Measurements from ENCODE around the gene PPIAL4G.
"Not testable (repeated sequence)": the region's sequence is repeated elsewhere in the genome, so short reads cannot be mapped to it uniquely, and the experiment has no call there.

PPIAL4G gene

DNA sequence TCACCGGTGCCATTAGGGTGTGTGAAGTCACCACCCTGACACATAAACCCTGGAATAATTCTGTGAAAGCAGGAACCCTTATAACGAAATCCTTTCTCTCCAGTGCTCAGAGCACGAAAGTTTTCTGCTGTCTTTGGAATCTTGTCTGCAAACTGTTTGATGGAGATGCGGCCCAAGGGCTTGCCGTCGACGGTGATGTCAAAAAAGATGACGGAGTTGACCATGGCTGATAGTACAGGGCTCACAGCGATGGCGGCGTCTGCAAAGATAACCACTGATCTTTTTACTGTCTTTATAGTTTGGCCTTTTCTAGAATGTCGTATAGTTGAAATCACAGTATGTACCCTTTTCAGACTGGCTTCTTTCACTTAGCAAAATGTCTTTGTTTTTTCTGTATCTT is at the start of gene PPIAL4G:
TSS of gene PPIAL4G (minus strand) at position 274 of the 400 bp plus-strand sequence. CDS start at position 224, 50 bp downstream.
- DNase-seq: not testable (repeated sequence)

DNA sequence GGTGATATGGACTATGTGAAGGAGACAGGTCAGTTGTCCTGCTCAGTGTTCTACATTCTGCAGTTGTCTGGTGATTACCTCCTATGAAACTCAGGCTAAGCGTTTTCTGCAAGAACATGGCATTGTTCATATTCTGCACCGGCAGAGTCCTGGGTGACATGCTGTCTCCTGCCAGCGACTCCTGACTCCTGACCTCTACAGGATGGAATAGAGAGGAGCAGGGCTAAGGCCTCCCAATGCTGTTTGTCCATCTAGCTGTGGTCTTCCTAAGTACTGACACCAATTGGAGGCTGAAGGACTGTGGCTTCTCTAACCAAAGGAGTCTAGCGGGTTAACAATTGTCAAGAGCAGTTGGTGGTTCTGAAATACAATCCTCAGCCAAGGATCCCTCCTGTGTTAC is 49.1 kb upstream of the PPIAL4G start:
- DNase-seq: not testable (repeated sequence)

DNA sequence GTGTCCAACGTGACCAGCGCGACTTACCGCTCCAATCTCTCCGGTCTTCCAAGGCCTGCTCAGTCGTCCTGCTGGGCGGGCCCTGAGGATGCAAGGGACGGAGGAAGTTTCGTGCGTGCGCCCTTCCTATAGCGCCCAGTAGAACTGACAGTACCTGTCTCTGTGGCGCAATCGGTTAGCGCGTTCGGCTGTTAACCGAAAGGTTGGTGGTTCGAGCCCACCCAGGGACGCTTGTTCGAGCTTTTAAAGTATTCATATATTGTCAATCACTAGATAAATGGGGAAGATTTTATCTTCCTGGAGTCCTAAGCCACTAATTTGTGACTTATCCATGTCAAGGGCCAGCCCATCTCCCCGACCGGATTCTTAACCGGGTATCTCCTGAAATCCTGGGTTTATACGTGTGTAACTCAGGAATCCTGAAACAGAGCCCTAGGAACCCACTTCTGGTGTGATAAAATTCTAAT is 46.0 kb upstream of the PPIAL4G start:
- DNase-seq: not testable (repeated sequence)

DNA sequence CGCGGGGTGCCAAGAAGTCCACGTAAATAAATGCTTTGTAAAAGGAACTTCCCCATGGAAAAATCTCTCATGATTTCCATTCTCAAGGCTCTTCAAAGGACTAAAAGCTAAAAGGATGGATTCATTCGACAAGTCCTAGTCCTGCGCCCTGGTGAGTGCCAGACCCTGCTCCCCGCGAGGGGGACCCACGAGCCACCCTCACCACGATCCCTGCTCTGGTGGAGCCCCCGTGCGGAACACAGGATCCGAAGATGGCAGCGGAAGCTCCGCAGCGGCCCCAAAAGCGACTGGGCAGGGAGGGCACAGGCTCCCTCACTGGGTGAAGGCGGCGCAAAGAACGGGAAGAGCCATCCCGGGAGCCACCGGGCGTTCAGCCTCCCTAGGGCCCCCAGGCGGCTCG is 45.5 kb upstream of the PPIAL4G start:
- DNase-seq: not testable (repeated sequence)

DNA sequence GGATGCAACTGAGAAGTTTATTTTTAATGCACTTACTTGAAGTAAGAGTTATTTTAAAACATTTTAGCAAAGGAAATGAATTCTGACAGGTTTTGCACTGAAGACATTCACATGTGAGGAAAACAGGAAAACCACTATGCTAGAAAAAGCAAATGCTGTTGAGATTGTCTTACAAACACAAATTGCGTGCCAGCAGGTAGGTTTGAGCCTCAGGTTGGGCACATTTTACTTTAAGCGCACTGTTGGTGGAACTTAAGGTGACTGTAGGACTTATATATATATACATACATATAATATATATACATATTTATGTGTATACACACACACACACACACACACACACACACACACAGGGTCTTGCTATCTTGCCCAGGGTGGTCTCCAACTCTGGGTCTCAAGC is 43.5 kb upstream of the PPIAL4G start:
- DNase-seq: not testable (repeated sequence)

DNA sequence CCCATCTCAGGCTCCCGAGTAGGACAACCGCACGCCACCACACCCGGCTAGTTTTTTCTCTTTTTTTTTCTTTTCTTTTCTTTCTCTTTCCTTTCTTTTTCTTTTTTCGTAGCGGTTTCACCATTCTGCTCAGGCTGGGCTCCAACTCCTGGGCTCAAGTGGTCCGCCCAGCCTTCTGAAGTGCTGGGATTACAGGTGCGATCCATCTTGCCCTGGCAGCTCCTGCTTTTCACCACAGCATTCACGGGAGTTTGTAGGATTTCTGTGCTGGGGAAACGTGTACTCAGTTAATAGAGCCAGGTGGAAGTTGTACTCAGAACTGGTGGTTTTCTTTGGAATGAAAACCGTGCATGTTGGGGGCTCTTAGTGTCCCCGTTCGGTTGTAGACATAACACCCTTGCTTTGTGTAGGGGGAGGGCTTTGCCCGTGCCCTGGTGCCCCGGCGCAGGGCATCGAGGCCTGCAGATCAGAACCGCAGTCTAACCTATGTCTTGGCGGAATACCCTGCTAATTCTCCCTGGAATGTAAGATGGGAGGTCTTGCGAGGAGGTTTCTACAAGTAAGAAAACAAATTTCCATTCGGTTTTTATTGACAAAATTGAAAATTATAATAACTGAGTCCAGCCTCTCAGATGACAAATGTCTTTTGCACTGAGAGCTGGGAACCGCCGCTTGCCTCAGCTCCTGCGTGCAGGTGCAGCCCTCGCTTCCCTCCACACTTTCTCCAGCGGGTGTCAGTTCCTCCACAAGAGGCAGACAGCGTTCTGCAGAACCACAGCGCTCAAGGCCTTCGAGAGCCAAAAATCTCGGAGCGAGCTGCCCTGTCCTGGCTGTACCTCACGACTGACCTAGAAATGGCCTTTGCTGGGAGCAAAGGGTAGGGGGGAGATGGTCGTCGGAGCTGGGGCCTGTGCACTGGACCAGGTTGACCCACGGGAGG is 40.4 kb upstream of the PPIAL4G start:
- not testable (repeated sequence) for DNase-seq

DNA sequence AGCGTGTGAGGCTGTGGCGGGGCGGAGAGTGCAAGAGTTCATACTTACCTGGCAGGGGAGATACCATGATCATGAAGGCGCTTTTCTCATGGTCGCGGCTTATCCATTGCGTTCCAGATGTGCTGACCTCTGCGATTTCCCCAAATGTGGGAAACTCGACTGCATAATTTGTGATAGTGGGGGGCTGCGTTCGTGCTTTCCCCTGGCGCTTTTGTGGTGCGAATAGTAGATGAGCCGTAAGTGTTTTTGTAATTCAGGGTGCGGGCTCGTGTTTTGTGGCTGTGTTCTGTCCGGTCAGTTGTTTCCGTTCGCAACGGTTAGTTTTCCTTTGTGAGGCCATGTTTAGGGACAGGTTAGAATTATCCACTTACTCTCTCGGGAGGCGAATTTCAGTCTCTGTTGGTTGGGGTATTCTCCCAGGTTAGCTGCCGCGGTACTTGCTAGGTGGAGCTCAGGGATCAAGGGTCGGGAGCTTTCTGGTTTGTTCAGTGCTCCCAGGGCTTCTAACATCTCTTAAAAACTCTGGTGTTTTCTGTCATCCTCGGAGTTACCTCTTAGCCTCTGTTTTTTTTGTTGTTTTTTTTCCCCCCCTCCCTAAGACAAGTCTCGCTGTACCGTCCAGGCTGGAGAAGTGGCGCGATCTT is 39.6 kb upstream of the PPIAL4G start:
- not testable (repeated sequence) for DNase-seq

DNA sequence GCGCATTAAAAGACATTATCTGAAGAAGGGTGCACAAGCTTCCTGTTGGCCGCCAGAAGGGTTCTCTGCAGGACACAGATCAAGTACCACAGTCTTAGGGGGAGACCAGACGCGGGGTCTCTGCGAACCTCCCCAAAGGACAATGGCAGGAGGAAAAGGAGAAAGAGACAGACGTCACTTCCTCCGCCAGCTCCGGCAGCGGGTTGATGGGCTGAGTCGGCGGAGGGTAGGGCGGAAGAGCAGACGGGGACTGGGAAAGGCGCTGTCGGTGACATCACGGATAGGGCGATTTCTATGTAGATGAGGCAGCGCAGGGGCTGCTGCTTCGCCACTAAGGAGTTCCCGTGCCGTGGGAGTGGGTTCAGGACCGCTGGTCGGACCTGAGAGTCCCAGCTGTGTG is 39.0 kb upstream of the PPIAL4G start:
- not testable (repeated sequence) for DNase-seq

DNA sequence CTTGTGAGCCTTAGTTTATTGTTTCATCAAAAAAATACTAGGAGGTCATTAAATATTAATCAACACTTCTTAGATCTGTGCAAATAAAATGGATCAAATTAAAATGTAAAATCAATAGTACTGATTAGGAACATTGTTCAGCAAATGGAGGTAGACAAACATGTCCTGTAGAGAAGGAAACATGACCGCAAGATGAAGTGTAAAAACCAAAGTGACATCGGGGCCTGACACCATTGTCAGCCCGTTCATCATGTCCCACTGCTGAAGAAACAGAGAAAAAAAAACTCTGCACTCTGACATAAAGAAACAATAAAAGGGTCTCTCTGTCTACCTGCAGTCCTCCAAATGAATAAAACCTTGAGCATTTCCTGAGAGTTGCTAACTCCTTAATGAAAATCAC is 31.2 kb upstream of the PPIAL4G start:
- not testable (repeated sequence) for DNase-seq

DNA sequence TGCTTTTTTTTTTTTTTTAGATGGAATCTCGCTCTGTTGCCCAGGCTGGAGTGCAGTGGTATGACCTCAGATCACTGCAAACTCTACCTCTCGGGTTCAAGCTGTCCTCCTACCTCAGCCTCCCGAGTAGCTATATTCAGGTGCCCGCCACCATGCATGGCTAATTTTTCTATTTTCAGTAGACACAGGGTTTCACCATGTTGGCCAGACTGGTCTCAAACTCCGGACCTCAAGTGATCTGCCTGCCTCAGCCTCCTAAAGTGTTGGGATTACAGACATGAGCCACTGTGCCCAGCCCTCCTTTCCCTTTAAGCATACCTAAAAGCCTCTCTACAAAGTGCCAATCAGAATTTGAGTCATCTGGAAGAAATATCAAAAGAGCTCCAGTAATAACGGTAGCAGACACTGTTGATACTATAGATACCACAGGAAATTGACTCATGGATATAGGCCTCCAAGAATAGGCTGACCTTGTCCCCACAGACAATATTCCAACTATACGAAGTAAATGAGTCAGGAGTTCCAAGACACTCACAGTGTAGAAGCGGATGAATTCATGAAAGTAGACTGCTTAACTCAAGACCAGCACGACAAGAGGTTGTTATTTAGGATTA is 29.6 kb upstream of the PPIAL4G start:
- not testable (repeated sequence) for DNase-seq

DNA sequence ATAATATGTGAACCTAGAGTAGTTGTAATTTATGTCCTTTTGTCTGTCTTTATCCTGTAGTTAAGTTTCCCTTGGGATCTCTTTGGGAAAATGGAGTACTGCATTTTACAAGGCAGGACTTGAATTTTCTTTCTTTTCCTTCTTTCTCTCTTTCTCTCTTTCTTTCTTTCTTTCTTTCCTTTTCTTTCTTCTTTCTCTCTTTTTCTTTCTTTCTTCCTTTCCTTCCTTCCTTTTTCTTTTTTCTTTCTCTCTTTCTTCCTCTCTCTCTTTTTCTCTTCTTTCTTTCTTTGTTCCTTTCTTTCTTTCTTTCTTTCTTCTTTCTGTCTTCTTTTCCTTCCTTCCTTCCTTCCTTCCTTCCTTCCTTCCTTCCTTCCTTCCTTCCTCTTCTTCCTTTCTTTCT is 10.8 kb upstream of the PPIAL4G start:
- not testable (repeated sequence) for DNase-seq

DNA sequence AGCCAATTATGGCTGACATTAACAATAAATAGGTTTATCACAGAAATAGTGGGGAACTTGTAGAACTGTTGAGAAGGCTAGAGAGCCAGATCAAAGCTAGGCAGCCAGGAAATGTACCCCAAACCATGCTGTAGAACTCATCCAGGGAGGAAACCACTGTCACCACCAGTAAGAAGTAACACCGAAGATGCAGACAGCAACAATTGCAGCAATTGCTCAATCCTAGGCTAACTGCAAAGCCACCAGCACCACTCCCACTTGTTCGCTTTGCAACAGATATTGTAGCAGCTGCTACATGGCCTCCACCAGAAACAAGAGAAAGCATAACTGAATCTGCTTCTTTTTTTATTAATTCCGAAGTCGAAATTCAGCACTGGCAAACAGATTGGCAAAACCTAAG is 2.0 kb downstream of the PPIAL4G start:
- DNase-seq: not testable (repeated sequence)

DNA sequence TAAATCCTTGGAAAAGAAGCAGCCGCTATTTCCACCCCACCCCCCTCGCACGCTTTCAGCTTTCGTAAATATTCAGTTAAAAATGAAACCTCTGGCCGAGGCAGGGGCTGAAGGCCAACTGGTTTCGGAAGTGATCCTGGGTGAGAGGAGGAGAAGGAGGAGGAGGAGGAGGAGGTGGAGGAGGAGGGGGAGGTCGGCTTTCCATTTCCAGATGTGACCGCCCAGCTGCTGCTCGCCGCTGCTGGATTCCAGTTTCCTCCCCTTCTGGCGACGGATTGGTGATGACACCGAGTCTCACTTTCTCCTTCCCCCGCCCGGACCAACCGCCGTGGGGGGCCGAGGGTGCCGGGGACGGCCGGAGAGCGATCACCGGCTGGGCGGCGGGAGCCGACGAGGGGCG is 23.4 kb downstream of the PPIAL4G start:
- DNase-seq: not testable (repeated sequence)

DNA sequence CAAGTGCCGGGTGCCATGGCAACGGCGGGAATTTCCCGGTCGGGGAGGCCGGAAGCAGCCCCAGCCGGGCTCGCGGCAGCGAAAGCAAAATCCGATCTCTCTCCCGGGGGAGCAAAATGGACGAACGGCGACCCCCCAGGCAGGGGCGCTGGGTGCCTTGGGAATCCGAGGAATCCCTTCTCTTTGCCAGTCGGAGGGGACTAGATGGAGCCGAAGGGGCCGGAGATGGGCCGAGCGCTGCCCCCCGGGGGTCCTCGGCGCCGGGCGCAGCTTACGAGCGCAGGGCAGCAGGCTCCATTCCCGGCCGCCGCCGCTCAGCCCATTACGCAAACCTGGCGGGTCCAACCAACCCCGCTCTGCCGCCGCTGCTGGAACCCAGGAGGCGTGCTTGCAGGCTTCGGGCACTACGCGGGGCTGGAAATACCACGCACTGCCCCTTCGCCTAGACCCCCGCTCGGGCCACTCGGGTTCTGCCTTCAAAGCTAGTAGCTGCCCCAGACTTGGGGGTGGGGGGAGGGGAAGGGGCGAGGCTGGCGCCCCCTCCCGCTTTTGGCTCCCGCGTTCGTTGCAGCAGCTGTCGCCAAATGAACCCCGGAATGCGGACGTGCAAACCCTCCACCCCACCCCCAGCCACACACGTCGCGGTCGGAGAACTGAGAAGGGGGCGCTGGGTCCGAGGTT is 24.1 kb downstream of the PPIAL4G start:
- DNase-seq: not testable (repeated sequence)

DNA sequence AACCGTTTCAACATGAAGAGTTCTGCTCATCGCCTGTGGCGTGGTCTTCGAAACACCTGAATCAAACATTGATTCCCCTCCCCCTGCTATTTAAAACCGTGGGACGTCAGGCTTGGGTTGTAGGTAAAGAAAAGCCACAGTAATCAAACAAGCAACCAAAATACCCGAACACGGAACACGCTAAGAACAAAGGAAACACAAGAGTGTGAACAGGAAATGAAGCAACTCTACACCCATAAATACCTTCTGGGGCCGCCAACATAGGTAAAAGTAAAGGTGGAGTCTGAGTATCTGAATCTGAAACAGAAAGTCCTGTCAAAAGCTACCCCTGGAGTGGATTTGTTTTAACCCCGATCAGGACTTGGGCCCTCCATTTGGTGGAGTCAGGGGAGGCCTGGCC is 24.7 kb downstream of the PPIAL4G start:
- not testable (repeated sequence) for DNase-seq

DNA sequence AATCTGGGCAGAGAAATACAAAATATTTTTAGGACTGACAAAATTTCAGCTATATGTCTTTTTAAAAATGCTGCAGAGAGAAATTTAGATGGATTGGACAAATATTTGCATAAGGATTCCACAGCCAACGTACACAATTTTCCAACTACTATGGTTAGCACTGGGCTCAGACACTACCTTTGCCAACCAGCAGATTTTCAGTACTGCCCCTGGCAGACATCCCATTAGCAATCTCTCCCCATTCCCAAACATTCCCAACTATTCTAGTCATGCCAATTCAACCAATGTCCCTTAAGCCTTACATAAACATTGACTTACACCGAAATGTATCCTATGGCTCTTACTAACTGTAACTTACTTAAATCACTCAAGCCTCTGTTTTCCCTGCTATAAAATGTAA is 30.3 kb downstream of the PPIAL4G start:
- DNase-seq: not testable (repeated sequence)

DNA sequence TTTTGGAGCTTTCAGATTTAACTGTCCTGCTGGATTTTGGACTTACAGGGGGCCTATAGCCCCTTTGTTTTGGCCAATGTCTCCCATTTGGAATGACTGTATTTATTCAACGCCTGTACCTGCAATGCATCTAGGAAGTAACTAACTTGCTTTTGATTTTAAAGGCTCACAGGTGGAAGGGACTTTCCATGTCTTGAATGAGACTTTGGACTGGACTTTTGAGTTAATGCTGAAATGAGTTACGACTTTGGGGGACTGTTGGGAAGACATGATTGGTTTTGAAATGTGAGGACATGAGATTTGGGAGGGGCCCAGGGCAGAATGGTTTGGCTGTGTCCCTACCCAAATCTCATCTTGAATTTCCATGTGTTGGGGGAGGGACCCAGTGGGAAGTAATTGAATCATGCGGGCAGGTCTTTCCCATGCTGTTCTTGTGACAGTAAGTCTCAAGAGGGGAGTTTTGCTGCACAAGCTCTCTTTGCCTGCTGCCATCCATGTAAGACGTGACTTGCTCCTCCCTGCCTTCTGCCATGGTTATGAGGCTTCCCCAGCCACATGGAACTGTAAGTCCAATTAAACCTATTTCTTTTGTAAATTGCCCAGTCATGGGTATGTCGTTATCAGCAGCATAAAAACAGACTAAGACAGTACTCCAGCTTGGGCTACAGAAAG is 43.3 kb downstream of the PPIAL4G start:
- not testable (repeated sequence) for DNase-seq

DNA sequence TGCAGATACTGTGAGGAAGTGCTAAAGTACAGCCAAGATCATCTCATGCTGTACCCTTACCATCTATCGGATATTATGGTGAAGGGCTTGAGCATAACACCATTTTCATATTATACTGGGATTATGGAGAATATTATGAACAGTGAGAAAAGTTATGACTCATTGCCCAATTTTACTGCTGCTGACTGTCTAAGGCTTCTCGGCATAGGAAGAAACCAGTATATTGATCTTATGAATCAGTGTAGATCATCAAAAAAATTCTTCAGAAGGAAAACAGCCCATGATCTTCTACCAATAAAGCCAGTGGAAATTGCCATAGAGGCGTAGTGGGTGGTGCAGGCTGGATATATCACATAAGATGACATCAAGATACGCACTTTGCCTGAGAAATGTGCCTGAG is 47.7 kb downstream of the PPIAL4G start:
- DNase-seq: no peak

DNA sequence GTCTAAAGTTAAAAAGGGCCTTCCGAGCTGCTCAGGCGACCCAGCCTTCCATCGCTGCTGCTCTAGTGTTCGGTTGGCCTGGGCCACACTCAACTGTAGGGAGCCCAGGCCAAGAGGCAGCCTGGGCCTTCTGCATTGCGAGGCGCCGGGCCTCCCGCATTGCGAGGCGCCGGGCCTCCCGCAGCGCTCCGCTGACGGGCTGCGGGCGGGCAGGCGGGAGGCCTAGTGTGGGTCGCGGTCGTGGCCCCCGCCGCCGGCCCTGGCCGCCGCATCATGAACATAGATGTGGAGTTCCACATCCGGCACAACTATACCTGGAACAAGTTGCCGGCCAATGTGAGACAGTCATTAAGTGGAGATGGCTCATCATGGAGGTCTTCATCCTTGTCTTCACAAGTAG is 48.3 kb downstream of the PPIAL4G start:
- DNase-seq: no peak

DNA sequence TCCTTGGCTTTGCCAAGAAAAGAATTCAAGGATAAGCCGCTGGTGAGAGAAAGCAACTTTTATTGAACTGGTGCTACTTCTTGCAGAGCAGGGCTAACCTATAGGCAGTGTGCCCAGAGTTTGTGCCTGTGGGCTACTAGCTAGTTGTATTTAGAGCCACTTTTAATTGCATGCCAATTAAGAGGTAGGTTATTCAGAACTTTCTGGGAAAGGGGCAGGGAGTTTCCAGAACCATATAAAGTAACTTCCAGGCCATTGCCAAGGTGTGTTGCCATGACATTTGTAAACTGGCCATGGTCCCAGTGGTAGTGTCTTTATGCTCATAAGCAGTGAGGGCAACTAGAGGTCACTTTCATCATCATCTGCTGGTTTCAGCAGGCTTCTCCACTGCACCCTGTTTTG is 50.2 kb downstream of the PPIAL4G start:
- DNase-seq: not testable (repeated sequence)
